ENCODE measurements around the gene ZNF331.

The ZNF331 gene

GRCh38 chr19:53626976-53627375, 89.0 kb downstream of the ZNF331 start:
- DNase-seq (ENCODE audit: low spot score), result no peak
